ENCODE measurements around the gene ACAP2. TPM values are rescaled to one million over a fixed set of nuclear protein-coding genes. Genes with fewer than 3 reads are reported as not detected.
"Not testable (repeated sequence)": the region's sequence is repeated elsewhere in the genome, so short reads cannot be mapped to it uniquely, and the experiment has no call there.

The ACAP2 gene
- total RNA-seq, 1 experiment from 2014 or later: 47.4 TPM

- DNase-seq (ENCODE audit: low read depth): no peak
Measured at GRCh38 chr3:195394024-195394423, 48.8 kb downstream of the ACAP2 start.

- DNase-seq (ENCODE audit: low read depth): no peak
Measured at GRCh38 chr3:195388380-195388779, 54.4 kb downstream of the ACAP2 start.

- no peak for DNase-seq (ENCODE audit: low read depth)
Measured at GRCh38 chr3:195386739-195387138, 56.1 kb downstream of the ACAP2 start.

- DNase-seq (ENCODE audit: low read depth): peak; percentile 7
Measured at GRCh38 chr3:195385526-195385925, 57.3 kb downstream of the ACAP2 start.

GRCh38 chr3:195384952-195385351, 57.9 kb downstream of the ACAP2 start:
- no peak for DNase-seq (ENCODE audit: low read depth)

- no peak for DNase-seq (ENCODE audit: low read depth)
Measured at GRCh38 chr3:195372220-195372619, 70.6 kb downstream of the ACAP2 start.

GRCh38 chr3:195366200-195366925, 76.5 kb downstream of the ACAP2 start:
- no peak for DNase-seq (ENCODE audit: low read depth)

GRCh38 chr3:195365371-195365770, 77.4 kb downstream of the ACAP2 start:
- no peak for DNase-seq (ENCODE audit: low read depth)

GRCh38 chr3:195357797-195358196, 85.0 kb downstream of the ACAP2 start:
- not testable (repeated sequence) for DNase-seq (ENCODE audit: low read depth)

GRCh38 chr3:195356151-195357086, 86.4 kb downstream of the ACAP2 start:
- no peak for DNase-seq (ENCODE audit: low read depth)

- not testable (repeated sequence) for DNase-seq (ENCODE audit: low read depth)
Measured at GRCh38 chr3:195354009-195354408, 88.8 kb downstream of the ACAP2 start.

- DNase-seq (ENCODE audit: low read depth): peak; percentile 21
Measured at GRCh38 chr3:195352895-195353488, 89.8 kb downstream of the ACAP2 start.

- no peak for DNase-seq (ENCODE audit: low read depth)
Measured at GRCh38 chr3:195348426-195349115, 94.2 kb downstream of the ACAP2 start.

- no peak for DNase-seq (ENCODE audit: low read depth)
Measured at GRCh38 chr3:195337747-195338146, 105.1 kb downstream of the ACAP2 start.

GRCh38 chr3:195334967-195335366, 107.9 kb downstream of the ACAP2 start:
- DNase-seq (ENCODE audit: low read depth): no peak

GRCh38 chr3:195319060-195319459, 123.8 kb downstream of the ACAP2 start:
- DNase-seq (ENCODE audit: low read depth): no peak

- no peak for DNase-seq (ENCODE audit: low read depth)
Measured at GRCh38 chr3:195312714-195313113, 130.1 kb downstream of the ACAP2 start.

- DNase-seq (ENCODE audit: low read depth): no peak
Measured at GRCh38 chr3:195307711-195308110, 135.1 kb downstream of the ACAP2 start.

GRCh38 chr3:195306369-195306768, 136.5 kb downstream of the ACAP2 start:
- no peak for DNase-seq (ENCODE audit: low read depth)

- DNase-seq (ENCODE audit: low read depth): no peak
Measured at GRCh38 chr3:195302431-195302830, 140.4 kb downstream of the ACAP2 start.

- no peak for DNase-seq (ENCODE audit: low read depth)
Measured at GRCh38 chr3:195297446-195297845, 145.4 kb downstream of the ACAP2 start.

GRCh38 chr3:195296662-195297061, 146.2 kb downstream of the ACAP2 start:
- no peak for DNase-seq (ENCODE audit: low read depth)
